Lower lobe of right lung (tissue), 2 donors: ENCODE results near the gene TMEM74B. TPM values are rescaled to one million over a fixed set of nuclear protein-coding genes. Genes with fewer than 3 reads are reported as not detected.

ENCODE experiments used
- ATAC-seq, 2 donors: fragments of 200-7000 bp; cut with Tn5 transposase; one replicate each; pipeline ENCODE4 v1.9.1; 2020 to 2022; ENCODE audit warnings: mild to moderate bottlenecking in 2 of 2, moderate library complexity in 2 of 2
- DNase-seq: peaks from one replicate; pipeline ENCODE4 v3.0.0-alpha.2; 2020
- H3K27ac ChIP-seq: fragments of 200-600 bp; one replicate; pipeline ENCODE4 v1.8.0; 2022
- H3K27me3 ChIP-seq: fragments of 200-600 bp; one replicate; pipeline ENCODE4 v1.8.0; 2022; ENCODE audit warnings: low read depth
- H3K36me3 ChIP-seq: fragments of 200-600 bp; one replicate; pipeline ENCODE4 v1.8.0; 2022; ENCODE audit warnings: mild to moderate bottlenecking
- H3K4me1 ChIP-seq: fragments of 200-600 bp; one replicate; pipeline ENCODE4 v1.8.0; 2022
- H3K4me3 ChIP-seq: fragments of 200-600 bp; one replicate; pipeline ENCODE4 v1.8.0; 2022; ENCODE audit warnings: mild to moderate bottlenecking
- H3K9me3 ChIP-seq: fragments of 200-600 bp; one replicate; pipeline ENCODE4 v1.8.0; 2022
- CTCF ChIP-seq: fragments of 200-600 bp; IDR thresholded peaks from one replicate; pipeline ENCODE4 v1.8.0; 2022; ENCODE audit warnings: antibody characterized with exemption, mild to moderate bottlenecking
- intact Hi-C: fragments of 100-400 bp; cut with DNase I; formaldehyde crosslinking; loops from one replicate; pipeline ENCODE4 v1.11.0; 2022
- total RNA-seq: library from RNA; stranded (reverse); fragmentation: NEBNext Ultra II Directional; extraction: Animal tissue kit (Norgen Biotek cat#: 25700); gene quantifications from one replicate; pipeline ENCODE4 v1.2.1, GENCODE V29; 2021
- donor health status: DM: no; HTN: yes; CAD: no; lungs with severe emphysema.

The TMEM74B gene
- total RNA-seq, 1 donor from 2014 or later: 15.8 TPM

DNA sequence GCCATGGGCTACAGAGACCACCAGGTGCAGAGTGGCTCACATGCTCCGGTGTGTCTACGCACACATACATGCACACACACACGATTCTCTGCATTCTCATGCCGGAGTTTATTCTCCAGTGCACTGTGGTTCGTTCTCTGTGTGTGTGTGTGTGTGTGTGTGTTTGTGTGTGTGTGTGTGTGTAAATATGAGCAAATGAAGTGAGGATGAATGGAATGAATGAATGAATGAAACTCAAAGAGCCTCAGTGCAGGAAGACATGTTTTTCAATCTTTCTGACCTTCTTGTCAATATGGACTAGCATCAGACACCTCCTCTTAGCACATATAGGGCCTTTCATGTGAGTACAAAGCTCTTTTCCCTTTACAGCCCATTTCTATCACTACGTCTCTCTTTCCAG, 1.6 kb downstream of the TMEM74B start:
- intact Hi-C loops: no loop called here
- H3K36me3 ChIP-seq: no peaks in the 10 kb centered on the region
- peaks cover 18% of the 10 kb centered on the region for H3K4me1 ChIP-seq
- no peak for TF ChIP-seq CTCF
- H3K27ac ChIP-seq: no peak overlapping the region
- H3K4me3 ChIP-seq: no peak overlapping the region
- H3K9me3 ChIP-seq: no peaks in the 10 kb centered on the region
- ATAC-seq: no peak
- H3K27me3 ChIP-seq: peaks cover 16% of the 10 kb centered on the region
- DNase-seq: no peak

DNA sequence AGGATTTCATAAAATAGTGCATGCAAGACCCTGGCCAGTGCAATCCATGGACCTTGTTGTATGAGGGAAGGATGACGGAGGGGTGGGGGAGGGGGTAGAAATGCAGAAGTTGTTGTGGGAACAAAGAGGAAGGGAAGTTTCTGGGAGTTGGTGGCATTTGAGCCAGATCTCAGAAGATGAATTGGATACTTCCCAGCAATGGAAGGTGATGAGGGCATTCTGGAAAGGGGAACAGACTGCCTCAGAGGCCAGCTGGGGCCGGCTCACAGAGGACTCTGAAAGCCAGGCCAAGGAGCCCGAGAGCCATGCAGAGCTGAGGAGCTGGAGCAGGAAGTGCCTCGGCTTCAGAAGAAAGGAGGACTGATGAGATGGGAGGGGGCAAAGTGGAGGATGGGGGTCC, 2.7 kb downstream of the TMEM74B start:
- Histone ChIP-seq H3K27me3 (peaks cover 16% of the 10 kb centered on the region), H3K9me3 (no peaks in the 10 kb centered on the region), H3K4me3 (no peak overlapping the region), H3K4me1 (peaks cover 10% of the 10 kb centered on the region), H3K36me3 (no peaks in the 10 kb centered on the region), H3K27ac (no peak overlapping the region)
- no peak for TF ChIP-seq CTCF
- ATAC-seq (no peak), DNase-seq (no peak)
- intact Hi-C loops: no loop called here

DNA sequence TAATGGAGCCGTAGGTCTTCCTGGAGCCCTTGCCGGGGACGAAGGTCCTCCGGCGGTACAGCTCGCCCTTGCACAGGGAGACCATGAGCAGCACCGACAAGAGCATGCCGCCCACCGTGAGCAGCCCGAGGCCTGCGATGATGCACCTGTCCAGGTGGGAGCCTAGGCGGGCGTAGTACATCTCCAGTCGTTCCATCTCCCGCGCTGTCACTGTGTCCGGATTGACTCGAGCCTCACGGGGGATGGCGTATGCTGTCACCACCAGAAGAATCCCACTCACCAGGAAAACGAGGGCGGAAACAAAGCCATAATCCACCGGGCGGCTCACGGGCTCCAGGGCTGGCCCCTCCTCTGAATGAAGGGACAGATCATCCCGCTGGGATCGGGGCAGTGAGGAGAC, 3.8 kb downstream of the TMEM74B start:
- peaks cover 7% of the 10 kb centered on the region for H3K4me1 ChIP-seq
- TF ChIP-seq CTCF: no peak
- peaks cover 11% of the 10 kb centered on the region for H3K36me3 ChIP-seq
- H3K27ac ChIP-seq: no peak overlapping the region
- H3K27me3 ChIP-seq: peaks cover 15% of the 10 kb centered on the region
- no peak for DNase-seq
- intact Hi-C loops: no loop called here
- no peak overlapping the region for H3K4me3 ChIP-seq
- H3K9me3 ChIP-seq: no peaks in the 10 kb centered on the region
- no peak for ATAC-seq

- Histone ChIP-seq H3K9me3 (no peaks in the 10 kb centered on the region), H3K36me3 (peaks cover 25% of the 10 kb centered on the region), H3K4me1 (no peaks in the 10 kb centered on the region), H3K27me3 (no peaks in the 10 kb centered on the region), H3K27ac (no peak overlapping the region), H3K4me3 (no peak overlapping the region)
- intact Hi-C loops: no loop called here
- no peak for DNase-seq
- TF ChIP-seq CTCF: no peak
- no peak for ATAC-seq
Measured at GRCh38 chr20:1178623-1179022, 6.2 kb downstream of the TMEM74B start.

DNA sequence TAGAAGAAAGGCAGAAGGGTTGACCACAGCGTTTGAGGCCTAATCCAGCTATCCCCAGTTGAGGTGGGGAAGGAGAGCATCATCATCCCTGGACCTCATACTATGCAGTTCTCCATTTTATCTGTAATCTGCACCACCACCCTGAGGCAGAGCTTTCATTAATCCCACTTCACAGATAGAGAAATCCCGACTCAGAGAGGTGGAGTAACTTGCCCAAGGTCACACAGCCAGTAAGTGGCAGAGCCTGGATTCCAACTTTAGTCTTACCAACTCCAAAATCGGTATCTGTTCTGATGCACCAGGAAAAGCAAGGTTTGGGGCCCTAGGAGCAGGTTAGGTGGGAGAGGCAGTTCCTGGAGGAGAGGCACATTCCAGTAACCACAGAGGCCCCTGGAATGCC, 6.7 kb downstream of the TMEM74B start:
- H3K27me3 ChIP-seq: no peaks in the 10 kb centered on the region
- no peak overlapping the region for H3K4me3 ChIP-seq
- peaks cover 30% of the 10 kb centered on the region for H3K36me3 ChIP-seq
- ATAC-seq (no peak), DNase-seq (no peak)
- no peak overlapping the region for H3K27ac ChIP-seq
- intact Hi-C loops: no loop called here
- H3K9me3 ChIP-seq: no peaks in the 10 kb centered on the region
- H3K4me1 ChIP-seq: no peaks in the 10 kb centered on the region
- no peak for TF ChIP-seq CTCF

DNA sequence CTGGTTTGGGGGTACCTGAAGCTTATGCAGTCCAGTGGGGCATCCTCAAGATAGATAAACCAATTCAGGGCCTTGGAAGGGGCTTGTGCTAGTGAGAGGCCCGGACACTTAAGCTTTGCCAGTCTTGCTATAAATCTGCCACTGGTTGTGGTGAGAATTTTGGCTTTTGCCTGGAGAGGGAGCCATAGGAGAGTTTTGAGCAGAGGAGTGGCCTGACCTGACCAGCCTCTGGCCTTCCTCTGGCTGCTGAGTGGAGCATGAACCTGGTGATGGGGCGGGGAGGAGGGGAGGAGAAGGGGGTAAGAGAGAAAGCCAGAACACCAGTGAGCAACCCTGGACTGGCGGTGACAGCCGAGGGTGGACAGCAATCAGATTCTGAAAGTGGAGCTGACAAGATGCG, 7.1 kb downstream of the TMEM74B start:
- Histone ChIP-seq H3K36me3 (peaks cover 34% of the 10 kb centered on the region), H3K4me3 (no peak overlapping the region), H3K9me3 (no peaks in the 10 kb centered on the region), H3K27me3 (no peaks in the 10 kb centered on the region), H3K27ac (no peak overlapping the region), H3K4me1 (no peaks in the 10 kb centered on the region)
- TF ChIP-seq CTCF: no peak
- DNase-seq (no peak), ATAC-seq (peak in 1 of 2 donors; percentile 17)
- intact Hi-C loops: no loop called here
